Endothelial cell of umbilical vein (primary cell): ENCODE data around the gene HOXD4. TPM values are rescaled to one million over a fixed set of nuclear protein-coding genes. Genes with fewer than 3 reads are reported as not detected.

Experiments used
- BruUV-seq: library from RNA; stranded (reverse); fragments of 400-500 nt; replicated peaks from 2 replicates; lab custom pipeline; 2021; lab: Mats Ljungman, UMichigan
- CTCF ChIA-PET: fragments of 300-600, 350-600 bp; sonication (Branson Sonifier 250); formaldehyde crosslinking; loops from one replicate; lab custom pipeline; 2021; ENCODE audit warnings: antibody characterized with exemption, inconsistent platforms; lab: Charles Lee
- POLR2A ChIA-PET: fragments of 300-600, 350-600 bp; sonication (Branson Sonifier 250); formaldehyde crosslinking; loops from one replicate; lab custom pipeline; 2021; ENCODE audit warnings: antibody characterized with exemption, inconsistent platforms; lab: Charles Lee
- DNase-seq: peaks from one replicate; pipeline ENCODE4 v3.0.0-alpha.2; 2011; ENCODE audit warnings: low read depth, low spot score
- FAIRE-seq: peaks from 2 replicates; lab custom pipeline; 2011; peaks lifted over from hg19 to GRCh38; lab: Jason Lieb, UNC
- H2AFZ ChIP-seq: 2 replicates; pipeline ENCODE4 v1.6.0; 2012; ENCODE audit warnings: low read depth, low read length, control low read depth, inconsistent platforms
- H3K27ac ChIP-seq: 2 replicates; pipeline ENCODE4 v1.5.1; 2011; ENCODE audit warnings: low read depth, mild to moderate bottlenecking, control low read depth, low read length, moderate library complexity; ENCODE audit not compliant: insufficient read depth
- H3K27me3 ChIP-seq, 2 experiments: 2 replicates each; pipeline versions ENCODE4 v1.6.0 to v1.6.1; 2011; ENCODE audit warnings: low read length in 2 of 2, mixed read lengths in 1 of 2; ENCODE audit not compliant: control insufficient read depth in 2 of 2, insufficient read depth in 2 of 2
- H3K36me3 ChIP-seq, 2 experiments: 2 replicates in 1 of 2; 3 replicates in 1 of 2; pipeline ENCODE4 v1.5.1; 2011; ENCODE audit warnings: low read length in 2 of 2, mild to moderate bottlenecking in 1 of 2, moderate library complexity in 1 of 2; ENCODE audit not compliant: control insufficient read depth in 2 of 2, insufficient read depth in 2 of 2; ENCODE audit errors: extremely low read depth in 1 of 2
- H3K4me1 ChIP-seq: 3 replicates; pipeline ENCODE4 v1.5.1; 2011; ENCODE audit warnings: mild to moderate bottlenecking, low read length; ENCODE audit not compliant: control insufficient read depth, insufficient read depth; ENCODE audit errors: extremely low read depth
- H3K4me2 ChIP-seq: 2 replicates; pipeline ENCODE4 v1.6.1; 2011; ENCODE audit warnings: low read length, control low read depth, mixed read lengths; ENCODE audit not compliant: insufficient read depth
- H3K4me3 ChIP-seq, 3 experiments: fragments of 200-600 bp in 1 of 3; sonication (generic), shearing (Covaris generic) in 1 of 3; replicated peaks in 1 of 3; 2 replicates each; pipeline ENCODE4 v1.5.1; 2011 to 2016; ENCODE audit warnings: control low read depth in 3 of 3, low read length in 3 of 3, mild to moderate bottlenecking in 2 of 3, inconsistent platforms in 1 of 3, low read depth in 1 of 3, moderate library complexity in 1 of 3; ENCODE audit not compliant: insufficient read depth in 1 of 3
- H3K79me2 ChIP-seq: 2 replicates; pipeline ENCODE4 v1.6.0; 2012; ENCODE audit warnings: low read length, inconsistent platforms; ENCODE audit not compliant: control insufficient read depth, insufficient read depth
- H3K9ac ChIP-seq: replicated peaks from 2 replicates; pipeline ENCODE3; 2011; ENCODE audit warnings: low read length, control low read depth; ENCODE audit not compliant: insufficient read depth; ENCODE audit errors: extremely low read depth
- H3K9me1 ChIP-seq: replicated peaks from 3 replicates; pipeline ENCODE4 v1.6.0; 2011; ENCODE audit warnings: mild to moderate bottlenecking, low read length; ENCODE audit not compliant: control insufficient read depth, insufficient read depth; ENCODE audit errors: extremely low read depth
- H3K9me3 ChIP-seq: replicated peaks from 2 replicates; pipeline ENCODE4 v1.5.1; 2012; ENCODE audit warnings: low read length, inconsistent platforms; ENCODE audit not compliant: control insufficient read depth, insufficient read depth
- H4K20me1 ChIP-seq: replicated peaks from 2 replicates; pipeline ENCODE3; 2011; ENCODE audit warnings: mild to moderate bottlenecking, low read length; ENCODE audit not compliant: control insufficient read depth, insufficient read depth; ENCODE audit errors: extremely low read depth
- EZH2 ChIP-seq: IDR thresholded peaks from 2 replicates; pipeline ENCODE4 v1.6.1; 2012; ENCODE audit warnings: borderline replicate concordance, low read depth, mild to moderate bottlenecking, moderate library complexity, low read length, inconsistent platforms; ENCODE audit not compliant: severe bottlenecking
- FOS ChIP-seq: IDR thresholded peaks from 2 replicates; pipeline ENCODE4 v1.6.1; 2011; ENCODE audit warnings: mild to moderate bottlenecking, low read length, moderate library complexity, borderline replicate concordance; ENCODE audit not compliant: insufficient read depth
- GATA2 ChIP-seq: IDR thresholded peaks from 2 replicates; pipeline ENCODE4 v1.7.0; 2011; ENCODE audit warnings: low read depth, mild to moderate bottlenecking, moderate library complexity, mixed read lengths, low read length; ENCODE audit not compliant: insufficient read length, insufficient read depth
- JUN ChIP-seq: IDR thresholded peaks from 2 replicates; pipeline ENCODE4 v1.6.1; 2011; ENCODE audit warnings: borderline replicate concordance, low read depth; ENCODE audit not compliant: insufficient read length, insufficient read depth
- MAX ChIP-seq: IDR thresholded peaks from 2 replicates; pipeline ENCODE4 v1.6.1; 2011; ENCODE audit not compliant: insufficient read depth, insufficient read length
- POLR2A ChIP-seq: IDR thresholded peaks from 2 replicates; pipeline ENCODE4 v1.6.1; 2012; ENCODE audit warnings: low read depth, mild to moderate bottlenecking, control low read depth, low read length
- dilution Hi-C: fragments of 300-500 bp; cut with MboI; formaldehyde crosslinking; loops from one replicate; pipeline ENCODE4 v1.15.0; 2019; ENCODE audit warnings: low sequenced_read_pairs; ENCODE audit not compliant: extremely low pct_ligation_motif_present
- intact Hi-C: fragments of 100-400 bp; cut with micrococcal nuclease; formaldehyde crosslinking; loops from one replicate; pipeline ENCODE4 v1.10.0; 2022
- polyA plus RNA-seq, 4 experiments: library from polyadenylated mRNA; depleted of rRNA in 3 of 4; stranded (reverse) in 3 of 4; unstranded in 1 of 4; fragments of >200 nt; gene quantifications; 2 replicates each; pipeline versions ENCODE4 v1.2.1 to v1.2.3, GENCODE V29; 2011 to 2012; ENCODE audit warnings: missing spikeins in 1 of 4
- total RNA-seq: library from RNA; stranded (reverse); gene quantifications from 2 replicates; pipeline ENCODE4 v1.2.3, GENCODE V29; 2021
- TF ChIP-seq, protein P1 (sequence below), 2 donors: IDR thresholded peaks; 1 replicate in 1 of 2; 2 replicates in 1 of 2; pipeline ENCODE4 v1.5.1; 2011; ENCODE audit warnings: low read length in 2 of 2, mild to moderate bottlenecking in 2 of 2, moderate library complexity in 2 of 2, control low read depth in 1 of 2, inconsistent platforms in 1 of 2, low read depth in 1 of 2; ENCODE audit not compliant: insufficient read depth in 1 of 2; ENCODE audit errors: extremely low read depth in 1 of 2

HOXD4 gene
- total and polyA plus RNA-seq, 2 donors (not counting 3 experiments of a cell fraction or from before 2014, with no cell fraction given) = 7.6 to 13.7 TPM

- TF ChIP-seq JUN (no peak), GATA2 (no peak), POLR2A (no peak), EZH2 (no peak), MAX (no peak), FOS (no peak)
- TF ChIP-seq, protein P1, sequence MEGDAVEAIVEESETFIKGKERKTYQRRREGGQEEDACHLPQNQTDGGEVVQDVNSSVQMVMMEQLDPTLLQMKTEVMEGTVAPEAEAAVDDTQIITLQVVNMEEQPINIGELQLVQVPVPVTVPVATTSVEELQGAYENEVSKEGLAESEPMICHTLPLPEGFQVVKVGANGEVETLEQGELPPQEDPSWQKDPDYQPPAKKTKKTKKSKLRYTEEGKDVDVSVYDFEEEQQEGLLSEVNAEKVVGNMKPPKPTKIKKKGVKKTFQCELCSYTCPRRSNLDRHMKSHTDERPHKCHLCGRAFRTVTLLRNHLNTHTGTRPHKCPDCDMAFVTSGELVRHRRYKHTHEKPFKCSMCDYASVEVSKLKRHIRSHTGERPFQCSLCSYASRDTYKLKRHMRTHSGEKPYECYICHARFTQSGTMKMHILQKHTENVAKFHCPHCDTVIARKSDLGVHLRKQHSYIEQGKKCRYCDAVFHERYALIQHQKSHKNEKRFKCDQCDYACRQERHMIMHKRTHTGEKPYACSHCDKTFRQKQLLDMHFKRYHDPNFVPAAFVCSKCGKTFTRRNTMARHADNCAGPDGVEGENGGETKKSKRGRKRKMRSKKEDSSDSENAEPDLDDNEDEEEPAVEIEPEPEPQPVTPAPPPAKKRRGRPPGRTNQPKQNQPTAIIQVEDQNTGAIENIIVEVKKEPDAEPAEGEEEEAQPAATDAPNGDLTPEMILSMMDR (IDR thresholded peaks at IDR 0.05; ENCODE audit: extremely low read depth in 1 of 2, insufficient read depth in 1 of 2, low read depth in 1 of 2, low read length in 2 of 2) = no peak
- peak within 1 kb of the TSS; percentile 19 to 48 (median 21) for H3K4me3 ChIP-seq
- BruUV-seq = no TSS peak
- peak within 1 kb of the TSS; percentile 29 for H3K9ac ChIP-seq
- no peaks in the 10 kb centered on the region for H3K27me3 ChIP-seq
- dilution Hi-C loops = no loop called here
- no peaks in the 10 kb centered on the region for H4K20me1 ChIP-seq
- no peak within 1 kb of the TSS for H3K27ac ChIP-seq
- H3K4me1 ChIP-seq = no peaks in the 10 kb centered on the region
- peak; percentile 25 for DNase-seq
- intact Hi-C loops = no loop called here
- POLR2A ChIA-PET = no interaction called here
- CTCF ChIA-PET = interaction anchor here (1.3 to 4.1 kb wide), 3 partner anchors 16 to 298 kb away, joined by 3 to 25 read pairs (median 6); no protein-coding TSS in a partner anchor
- H3K36me3 ChIP-seq = peaks cover 0 to 13% of the 10 kb centered on the region in 2 experiments
- H3K9me3 ChIP-seq = no peaks in the 10 kb centered on the region
- H3K79me2 ChIP-seq = no peaks in the 10 kb centered on the region
- no peaks in the 10 kb centered on the region for H3K9me1 ChIP-seq
- FAIRE-seq = peak; percentile 35
- H2AFZ ChIP-seq = peak within 1 kb of the TSS; percentile 42
- H3K4me2 ChIP-seq = peak within 1 kb of the TSS; percentile 61
Observed at GRCh38 chr2:176156807-176157498, 5.6 kb downstream of the HOXD4 start, which contains the start of gene HOXD3. HOXD3 (plus strand) TSS chr2:176157307; CDS start chr2:176169115, 11,808 bp downstream.
